ENCODE results near the gene TIMM29.

GRCh38 chr19:10898633-10899032 lies 30.0 kb upstream of the TIMM29 start:
- TF ChIP-seq, protein P1, sequence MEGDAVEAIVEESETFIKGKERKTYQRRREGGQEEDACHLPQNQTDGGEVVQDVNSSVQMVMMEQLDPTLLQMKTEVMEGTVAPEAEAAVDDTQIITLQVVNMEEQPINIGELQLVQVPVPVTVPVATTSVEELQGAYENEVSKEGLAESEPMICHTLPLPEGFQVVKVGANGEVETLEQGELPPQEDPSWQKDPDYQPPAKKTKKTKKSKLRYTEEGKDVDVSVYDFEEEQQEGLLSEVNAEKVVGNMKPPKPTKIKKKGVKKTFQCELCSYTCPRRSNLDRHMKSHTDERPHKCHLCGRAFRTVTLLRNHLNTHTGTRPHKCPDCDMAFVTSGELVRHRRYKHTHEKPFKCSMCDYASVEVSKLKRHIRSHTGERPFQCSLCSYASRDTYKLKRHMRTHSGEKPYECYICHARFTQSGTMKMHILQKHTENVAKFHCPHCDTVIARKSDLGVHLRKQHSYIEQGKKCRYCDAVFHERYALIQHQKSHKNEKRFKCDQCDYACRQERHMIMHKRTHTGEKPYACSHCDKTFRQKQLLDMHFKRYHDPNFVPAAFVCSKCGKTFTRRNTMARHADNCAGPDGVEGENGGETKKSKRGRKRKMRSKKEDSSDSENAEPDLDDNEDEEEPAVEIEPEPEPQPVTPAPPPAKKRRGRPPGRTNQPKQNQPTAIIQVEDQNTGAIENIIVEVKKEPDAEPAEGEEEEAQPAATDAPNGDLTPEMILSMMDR (IDR thresholded peaks at IDR 0.05; ENCODE audit: low read depth, low read length): no peak
- TF ChIP-seq EZH2phosphoT487 (IDR thresholded peaks at IDR 0.05; ENCODE audit: low read depth): no peak
